Stimulated activated CD4-positive, alpha-beta T cell treated with anti-CD3 and anti-CD28 coated beads, Interleukin-2, amount 100 ng/mL, for 48 hours (primary cell): ENCODE measurements around the gene HOXC10.
A peak's percentile ranks its signal among the peaks of the same experiment; 100 is the strongest.

Source experiments
- DNase-seq, 2 donors: peaks; one replicate each; pipeline ENCODE4 v3.0.0-alpha.2; 2020

The HOXC10 gene

DNA sequence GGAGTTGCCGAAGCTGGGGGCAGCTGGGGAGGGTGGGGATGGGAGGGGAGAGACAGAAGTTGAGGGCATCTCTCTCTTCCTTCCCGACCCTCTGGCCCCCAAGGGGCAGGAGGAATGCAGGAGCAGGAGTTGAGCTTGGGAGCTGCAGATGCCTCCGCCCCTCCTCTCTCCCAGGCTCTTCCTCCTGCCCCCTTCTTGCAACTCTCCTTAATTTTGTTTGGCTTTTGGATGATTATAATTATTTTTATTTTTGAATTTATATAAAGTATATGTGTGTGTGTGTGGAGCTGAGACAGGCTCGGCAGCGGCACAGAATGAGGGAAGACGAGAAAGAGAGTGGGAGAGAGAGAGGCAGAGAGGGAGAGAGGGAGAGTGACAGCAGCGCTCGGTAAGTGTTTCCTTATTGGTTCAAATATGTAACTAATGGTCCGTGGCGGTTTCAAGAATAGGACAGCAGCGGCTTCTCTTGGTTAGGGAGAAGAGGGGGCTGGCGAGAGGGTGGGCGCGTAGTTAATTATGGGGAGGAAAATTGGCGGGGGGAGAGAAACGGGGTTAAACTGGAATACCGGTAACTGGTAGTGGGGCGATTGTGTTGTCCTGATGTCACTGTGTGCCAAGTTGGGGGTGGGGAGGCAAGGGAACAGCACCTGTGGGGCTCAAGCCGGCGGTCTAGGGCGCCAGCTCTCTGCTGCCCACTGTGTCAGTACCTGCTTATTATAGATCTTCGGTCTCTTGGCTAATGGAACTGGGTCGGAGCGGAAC lies 32.3 kb downstream of the HOXC10 start:
- no peak for DNase-seq

DNA sequence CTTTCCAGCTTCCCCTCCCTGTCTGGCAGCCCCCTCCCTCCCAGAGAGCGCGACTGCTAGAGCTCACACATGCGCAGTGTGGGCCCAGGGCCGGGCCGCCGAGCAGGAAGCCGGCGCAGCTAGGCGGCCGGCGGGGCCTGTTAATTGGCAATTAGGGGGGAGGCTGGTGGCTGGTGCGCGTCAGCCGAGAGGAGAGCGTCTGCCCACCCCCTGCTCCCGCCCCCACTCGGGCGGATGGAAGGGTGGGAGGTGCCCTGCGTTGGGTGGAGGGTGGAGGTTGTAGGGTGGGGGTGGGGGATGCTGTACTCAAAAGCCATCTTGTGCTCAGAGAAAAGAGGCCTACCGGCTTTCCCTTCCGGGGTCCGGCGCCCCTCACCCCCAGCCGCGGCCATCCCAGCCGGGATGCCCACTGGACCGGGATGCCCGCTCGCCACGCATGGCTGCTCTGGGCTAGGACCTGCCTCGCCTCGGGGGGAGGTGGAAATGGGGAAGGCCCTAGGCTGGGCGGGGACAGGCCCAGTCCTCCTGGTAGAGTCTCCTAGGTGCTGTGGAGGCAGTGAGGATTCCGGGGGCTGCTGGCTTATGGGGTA lies 33.0 kb downstream of the HOXC10 start:
- DNase-seq = peak; percentile 50 to 63

DNA sequence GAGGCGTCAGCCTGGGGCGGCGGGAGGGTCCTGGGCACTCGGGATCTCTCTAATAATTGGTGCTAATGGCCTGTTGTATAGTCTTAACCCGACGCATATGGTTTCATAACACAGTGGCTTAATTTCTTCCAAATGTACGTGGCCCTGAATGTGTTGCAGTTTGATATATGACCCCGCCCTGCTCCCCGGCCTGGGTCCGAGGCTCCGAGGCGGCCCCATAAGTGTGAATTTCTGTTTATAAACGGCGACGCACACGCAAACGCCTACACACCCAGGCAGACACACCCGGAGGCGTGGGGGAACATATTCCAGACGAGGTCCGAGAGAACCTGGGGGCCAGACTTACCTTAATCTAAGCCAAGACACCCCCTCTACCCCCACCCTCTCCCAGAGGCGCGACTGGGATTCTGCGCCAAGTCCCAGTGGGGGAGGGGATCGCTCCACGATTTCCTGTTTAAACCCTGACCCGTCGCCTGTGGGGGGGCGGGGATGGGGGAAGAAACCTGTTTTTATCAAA lies 33.6 kb downstream of the HOXC10 start:
- no peak for DNase-seq

DNA sequence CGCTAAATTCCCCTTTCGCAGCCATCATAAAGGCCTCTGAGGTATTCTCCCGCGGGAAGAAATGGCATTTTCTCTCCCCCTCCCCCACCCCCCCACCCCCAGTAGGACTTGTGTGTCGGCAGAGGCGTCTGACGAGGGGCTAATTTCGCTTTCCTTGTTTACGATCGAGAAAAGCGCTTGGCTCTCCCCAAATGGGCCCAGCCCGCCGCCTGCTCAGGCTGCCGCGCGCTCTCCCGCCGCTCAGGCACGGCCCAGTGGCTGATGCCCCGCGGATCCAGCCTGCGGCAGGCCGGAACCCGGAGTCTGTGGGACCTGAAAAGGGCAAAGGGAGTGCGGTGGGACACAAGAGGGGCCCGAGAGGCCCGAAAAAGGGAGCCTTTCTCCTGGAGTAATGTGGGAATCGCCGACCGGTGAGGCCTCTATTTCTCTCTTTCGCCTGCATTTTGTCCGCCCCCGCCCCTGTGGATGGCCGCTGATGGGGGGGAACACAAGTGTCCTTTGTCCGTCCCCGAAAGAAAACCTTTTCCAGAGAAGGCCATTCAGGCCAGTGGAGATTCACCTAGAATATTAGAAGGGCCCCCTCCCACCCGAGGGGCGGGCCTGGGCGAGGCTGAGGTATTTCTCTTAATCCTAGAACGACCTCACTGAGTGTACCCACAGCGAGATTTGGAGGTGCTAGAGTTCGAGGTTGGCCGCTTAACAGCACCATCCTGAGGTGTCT lies 34.3 kb downstream of the HOXC10 start:
- no peak for DNase-seq

DNA sequence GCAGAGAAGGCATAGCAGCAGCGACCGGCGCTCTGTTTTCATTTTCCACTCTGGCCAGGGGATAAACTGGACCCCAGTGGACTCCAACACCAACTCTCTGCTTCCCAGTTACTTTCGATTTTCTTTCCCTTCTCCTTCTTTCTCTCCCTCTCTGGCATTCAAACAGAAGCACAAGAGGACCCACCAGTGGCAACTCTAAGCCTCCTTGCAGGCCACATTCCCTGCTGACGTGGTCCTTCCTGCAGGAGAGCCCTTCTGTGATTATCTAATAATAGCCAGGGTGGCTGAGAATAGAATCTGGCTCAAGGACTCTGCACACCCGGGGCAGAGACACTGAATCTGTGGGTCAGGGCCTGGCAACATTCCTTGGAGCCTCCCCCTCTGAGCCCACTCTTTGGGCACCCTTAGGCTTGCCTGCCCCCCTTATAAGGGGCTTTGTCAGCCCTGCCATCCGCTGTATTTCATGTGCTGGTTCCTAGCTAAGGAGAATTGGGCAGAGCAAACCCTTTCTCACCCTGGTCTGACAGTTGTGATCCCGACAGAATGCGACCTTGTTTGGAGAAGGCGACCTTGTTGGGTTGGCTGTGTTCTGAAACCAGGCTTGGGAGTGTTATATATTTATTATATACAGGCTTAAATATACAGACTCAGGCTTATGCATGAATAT lies 35.1 kb downstream of the HOXC10 start:
- DNase-seq = no peak

DNA sequence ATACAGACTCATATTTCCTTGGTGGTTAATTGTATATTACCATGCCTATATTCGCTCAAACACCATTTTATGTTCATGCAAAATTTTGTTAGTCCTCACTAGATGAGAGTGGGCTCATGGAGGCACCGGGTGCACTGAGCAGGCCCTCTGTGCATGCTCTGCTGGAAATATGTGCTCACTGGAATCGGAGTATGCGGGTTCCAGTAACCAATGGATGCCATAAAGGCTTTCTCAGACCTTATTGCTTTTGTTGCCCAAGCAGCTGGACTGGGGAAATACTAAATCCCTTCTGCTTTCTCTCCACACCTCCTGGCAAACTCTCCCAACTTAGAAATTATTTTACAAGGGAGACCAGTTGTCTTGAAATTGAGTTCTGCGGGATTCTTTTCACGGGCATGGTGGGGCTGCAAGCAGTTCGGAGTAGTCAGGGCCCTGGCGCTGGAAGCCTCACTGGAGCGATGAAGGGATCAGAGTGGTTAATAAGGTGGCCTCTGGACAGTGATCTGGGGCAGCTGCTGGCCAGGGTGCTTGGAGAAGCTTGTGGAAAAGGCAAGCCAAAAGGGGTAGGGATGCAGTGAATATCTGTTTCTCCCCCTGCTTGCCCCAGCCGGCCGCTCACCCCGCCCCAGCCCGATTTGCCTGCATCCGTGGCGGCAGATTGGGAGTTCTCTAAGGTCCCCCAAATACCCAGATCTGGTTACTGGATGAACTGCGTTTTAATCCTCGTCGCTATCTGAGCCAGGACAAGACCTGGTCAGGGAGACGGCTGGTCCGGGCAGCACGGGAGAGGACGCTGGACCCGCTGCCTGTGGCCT lies 35.9 kb downstream of the HOXC10 start:
- no peak for DNase-seq

DNA sequence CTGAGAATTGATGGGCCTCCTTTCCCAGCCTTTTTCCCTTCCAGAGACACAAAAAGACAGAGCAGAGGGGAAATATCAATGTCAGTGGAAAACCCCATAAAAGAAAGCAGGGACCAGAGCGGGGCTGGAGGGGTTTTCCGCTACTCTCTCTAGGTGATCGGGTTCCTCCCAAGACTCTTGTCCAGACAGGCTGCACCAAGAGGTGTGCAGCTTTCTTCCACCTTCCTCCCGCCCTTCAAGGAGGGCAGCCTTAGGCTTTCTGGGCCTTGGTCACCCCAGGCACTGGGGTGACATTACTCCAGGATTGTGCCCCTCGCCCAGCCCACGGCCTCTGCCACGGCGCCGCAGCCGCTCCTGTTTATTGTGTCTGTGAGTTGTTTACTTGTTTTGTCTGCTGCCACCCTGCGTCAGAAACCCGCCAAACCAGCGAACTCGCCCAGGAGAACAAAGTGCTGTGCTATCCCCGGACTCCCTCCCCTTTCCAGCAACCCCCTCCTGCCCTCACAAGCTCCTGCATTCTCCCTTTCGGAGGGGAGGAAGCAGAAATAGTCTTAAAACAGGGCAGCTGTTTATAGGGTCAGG lies 36.6 kb downstream of the HOXC10 start:
- DNase-seq = no peak

DNA sequence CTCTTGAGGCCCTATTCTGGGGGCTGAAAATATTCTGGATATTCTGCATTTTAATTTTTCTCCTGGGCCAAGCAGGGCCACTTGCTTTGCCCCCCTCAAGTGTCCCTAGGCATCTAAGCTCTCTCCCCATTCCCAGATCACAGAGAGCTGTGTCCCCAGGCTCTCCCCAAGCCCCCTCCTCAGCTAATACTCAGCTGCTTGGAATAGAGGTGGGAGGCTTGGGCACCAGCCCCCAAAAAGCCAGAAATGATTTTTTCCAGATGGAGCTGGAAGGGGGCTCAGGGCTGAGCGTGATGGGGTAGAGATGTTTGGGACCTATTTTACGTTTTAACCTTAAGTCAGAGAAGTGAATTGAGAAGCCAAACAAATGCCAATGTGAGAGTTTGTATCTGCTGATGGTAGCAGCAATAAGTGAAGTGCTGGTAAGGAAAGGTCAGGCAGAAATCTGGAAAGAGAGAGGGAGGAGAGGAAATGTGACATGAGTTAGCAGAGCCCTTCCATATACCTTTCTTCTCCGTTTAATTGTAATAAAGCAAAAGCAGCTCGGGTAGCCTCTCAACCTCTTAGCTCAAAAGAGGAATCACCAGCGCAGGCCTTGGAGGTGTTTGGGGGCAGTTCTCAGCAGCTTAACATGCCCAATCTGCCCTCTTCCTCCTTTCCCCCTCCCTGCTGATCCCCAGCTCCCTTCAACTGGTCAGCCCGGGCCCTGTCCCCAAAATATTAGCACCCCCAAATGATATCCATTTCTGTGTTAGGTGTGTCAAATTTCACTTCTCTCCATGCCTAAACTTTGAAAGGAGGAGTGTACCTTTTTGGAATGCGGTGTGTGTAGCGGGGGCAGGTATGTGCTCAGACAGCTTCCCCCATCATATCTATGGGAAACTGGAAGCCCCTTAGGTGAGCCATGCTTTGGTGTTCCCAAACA lies 38.3 kb downstream of the HOXC10 start:
- DNase-seq = no peak

DNA sequence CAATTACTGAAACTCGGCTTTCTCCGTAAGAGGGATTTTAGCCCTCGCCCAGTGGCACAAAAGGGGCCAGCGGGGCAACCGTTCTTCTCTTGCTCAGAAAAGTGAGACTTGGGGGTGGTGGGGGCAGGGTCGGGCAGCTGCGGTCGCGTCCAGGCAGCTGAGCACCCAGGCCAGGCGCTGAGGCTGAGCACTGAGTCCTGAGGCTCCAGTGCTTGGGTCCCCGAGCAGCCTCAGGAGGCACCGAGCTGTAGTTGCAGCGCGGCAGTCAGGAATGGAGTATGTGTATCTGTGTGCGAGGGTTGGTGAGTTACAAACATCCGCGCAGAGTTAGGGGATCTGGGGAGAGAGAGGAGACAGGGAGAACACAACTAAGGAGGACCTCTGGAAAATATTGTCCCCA lies 39.2 kb downstream of the HOXC10 start:
- DNase-seq = no peak

DNA sequence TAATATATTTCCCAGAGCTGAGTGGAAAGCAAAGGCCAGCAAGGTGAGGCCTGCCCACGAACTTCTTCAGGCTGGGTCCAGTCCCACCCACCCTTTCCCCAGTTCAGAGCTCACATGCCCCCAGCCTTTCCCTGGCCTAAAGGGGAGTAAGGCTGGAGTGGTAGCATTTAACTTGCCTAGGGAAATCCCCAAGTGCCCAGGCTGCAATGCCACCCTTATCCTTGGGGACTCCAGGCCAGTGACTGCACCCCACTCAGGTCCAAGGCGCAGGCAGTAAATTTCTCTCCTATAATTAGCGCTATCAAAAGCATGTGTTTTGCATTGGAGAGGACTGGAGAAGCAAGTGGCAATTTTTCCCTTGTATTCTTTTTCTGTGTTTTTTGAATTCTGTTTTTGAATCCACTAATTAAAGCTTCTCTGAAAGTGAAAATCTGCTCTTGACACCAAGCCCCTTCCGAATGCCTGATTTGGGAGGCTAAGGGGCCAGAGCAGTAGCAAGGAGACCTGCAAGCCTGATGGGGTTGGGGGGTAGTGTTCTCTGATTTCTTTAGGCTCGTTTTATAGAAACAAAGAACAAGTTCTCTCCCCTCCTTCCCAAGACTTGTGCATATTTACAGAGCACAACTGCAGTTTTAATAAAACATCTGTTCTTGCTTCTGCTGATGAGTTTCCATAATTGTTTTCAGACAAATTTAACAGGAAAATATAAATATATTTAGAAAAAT lies 39.8 kb downstream of the HOXC10 start:
- no peak for DNase-seq

DNA sequence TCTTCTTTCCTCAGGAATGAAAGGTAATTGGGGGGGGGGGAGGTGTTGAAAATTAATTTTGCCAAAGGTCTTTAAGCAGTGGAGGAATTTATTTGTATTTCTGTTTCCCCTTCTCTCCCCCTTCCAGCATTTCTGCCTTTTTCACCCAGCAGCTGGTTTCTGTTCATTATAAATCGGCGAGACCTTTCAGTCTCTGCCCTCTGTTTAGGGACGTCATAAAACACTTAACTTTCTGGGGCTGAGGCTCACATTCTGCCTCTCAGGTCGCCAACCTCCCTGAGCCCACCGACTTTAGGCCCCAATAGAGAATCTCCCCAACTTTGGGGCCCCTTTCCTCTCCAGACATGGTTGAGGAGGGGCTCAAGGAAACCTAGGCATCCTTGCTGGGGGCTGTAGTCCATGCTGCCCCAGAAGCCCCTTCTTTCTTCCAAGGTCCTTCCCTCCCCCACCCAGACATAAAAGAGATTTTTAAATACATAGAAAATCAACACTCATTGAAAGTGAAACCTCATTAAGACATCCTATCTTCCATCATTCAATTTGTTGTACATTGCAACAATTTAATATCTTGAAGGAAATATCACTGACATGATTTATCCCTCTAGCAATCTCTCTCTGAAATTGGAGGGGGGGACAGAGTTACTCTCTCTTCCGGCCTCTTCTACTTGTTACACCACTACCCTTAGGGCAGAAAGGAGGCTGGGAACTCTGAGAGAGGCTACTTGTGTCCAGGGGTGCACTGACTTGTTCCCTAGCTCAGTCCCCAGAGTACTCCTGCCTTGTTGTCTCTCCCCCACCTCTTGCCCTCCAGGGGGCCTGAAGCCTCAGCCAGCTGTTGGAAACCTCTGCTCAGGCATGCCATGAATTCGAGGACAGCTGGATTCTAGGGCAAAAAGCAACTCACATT lies 40.8 kb downstream of the HOXC10 start:
- no peak for DNase-seq

DNA sequence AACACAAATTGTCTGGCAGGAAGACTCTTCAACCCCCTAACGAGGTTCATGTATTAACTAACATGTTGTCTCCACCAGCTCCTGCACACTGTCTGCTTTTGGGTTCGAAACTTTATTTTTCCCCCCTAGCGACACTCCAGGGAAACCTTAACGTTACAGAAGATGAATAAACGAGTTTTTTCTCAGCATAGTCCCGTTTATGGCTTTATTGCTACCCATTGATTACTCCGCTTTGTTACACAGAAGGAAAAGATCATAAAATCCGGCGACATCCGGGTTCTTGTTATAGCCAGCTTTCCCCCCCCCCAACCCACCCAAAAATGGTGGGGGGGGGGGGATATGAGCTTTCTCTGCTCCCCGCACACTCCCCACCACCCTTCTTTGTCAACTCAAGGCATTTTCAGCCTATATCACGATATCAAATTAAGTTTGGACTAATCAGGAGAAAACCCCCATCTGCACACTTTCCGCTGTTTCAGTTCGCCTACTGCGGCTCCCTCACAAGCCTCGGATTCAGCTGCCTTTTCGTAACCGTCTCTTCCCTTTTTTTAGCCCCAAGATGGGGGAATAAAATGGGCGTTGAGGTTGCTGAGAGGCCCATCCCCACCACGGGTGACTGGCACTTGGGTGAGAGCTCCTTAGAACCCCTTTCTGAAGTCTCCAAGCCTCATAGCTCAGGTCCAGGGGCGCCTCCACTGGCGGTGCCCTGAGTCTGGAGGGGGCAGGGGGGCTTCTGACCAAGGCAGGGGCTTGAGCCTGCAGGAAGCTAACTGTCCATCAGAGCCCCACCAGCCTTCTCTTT lies 41.9 kb downstream of the HOXC10 start:
- DNase-seq = no peak

DNA sequence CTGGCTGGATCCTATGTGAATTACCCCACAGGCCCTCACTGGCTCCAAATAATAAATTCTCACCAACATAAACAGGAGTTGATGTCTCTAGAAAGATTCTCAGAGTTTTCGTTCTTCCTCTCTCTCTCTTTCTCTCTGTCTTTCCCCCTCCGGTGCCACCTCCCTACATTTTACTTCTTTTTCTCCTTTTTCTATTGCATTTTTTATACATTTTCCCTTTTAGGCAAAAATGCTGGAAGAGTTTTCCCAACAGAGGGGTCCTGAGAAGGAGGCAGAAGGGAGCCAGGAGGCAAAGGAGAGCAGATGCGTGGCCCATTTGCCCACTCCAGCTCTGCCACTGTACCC lies 42.5 kb downstream of the HOXC10 start:
- no peak for DNase-seq

DNA sequence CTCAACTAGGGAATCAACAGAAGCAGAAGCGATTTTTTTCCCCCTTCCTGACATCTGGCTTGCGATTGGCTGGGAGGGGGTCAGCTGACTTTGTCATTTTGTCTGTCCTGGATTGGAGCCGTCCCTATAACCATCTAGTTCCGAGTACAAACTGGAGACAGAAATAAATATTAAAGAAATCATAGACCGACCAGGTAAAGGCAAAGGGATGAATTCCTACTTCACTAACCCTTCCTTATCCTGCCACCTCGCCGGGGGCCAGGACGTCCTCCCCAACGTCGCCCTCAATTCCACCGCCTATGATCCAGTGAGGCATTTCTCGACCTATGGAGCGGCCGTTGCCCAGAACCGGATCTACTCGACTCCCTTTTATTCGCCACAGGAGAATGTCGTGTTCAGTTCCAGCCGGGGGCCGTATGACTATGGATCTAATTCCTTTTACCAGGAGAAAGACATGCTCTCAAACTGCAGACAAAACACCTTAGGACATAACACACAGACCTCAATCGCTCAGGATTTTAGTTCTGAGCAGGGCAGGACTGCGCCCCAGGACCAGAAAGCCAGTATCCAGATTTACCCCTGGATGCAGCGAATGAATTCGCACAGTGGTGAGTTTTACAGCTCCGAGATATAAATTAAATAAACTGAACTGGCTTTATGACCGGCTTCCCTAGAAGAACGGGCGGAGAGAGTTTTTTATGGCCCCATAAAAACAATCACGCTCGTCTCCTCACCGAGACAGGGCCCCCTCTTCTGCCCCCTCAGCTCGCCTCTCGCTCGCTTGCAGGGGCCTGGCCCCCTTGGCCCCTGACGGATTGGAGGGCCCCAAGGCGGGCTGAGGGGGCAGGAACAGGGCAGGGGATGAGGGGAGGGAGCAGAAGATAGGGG lies 43.6 kb downstream of the HOXC10 start, which contains the start of gene HOXC6:
TSS of gene HOXC6 (plus strand) at position 127 of the 888 bp plus-strand sequence. CDS start at position 209, 82 bp downstream.
- no peak for DNase-seq

DNA sequence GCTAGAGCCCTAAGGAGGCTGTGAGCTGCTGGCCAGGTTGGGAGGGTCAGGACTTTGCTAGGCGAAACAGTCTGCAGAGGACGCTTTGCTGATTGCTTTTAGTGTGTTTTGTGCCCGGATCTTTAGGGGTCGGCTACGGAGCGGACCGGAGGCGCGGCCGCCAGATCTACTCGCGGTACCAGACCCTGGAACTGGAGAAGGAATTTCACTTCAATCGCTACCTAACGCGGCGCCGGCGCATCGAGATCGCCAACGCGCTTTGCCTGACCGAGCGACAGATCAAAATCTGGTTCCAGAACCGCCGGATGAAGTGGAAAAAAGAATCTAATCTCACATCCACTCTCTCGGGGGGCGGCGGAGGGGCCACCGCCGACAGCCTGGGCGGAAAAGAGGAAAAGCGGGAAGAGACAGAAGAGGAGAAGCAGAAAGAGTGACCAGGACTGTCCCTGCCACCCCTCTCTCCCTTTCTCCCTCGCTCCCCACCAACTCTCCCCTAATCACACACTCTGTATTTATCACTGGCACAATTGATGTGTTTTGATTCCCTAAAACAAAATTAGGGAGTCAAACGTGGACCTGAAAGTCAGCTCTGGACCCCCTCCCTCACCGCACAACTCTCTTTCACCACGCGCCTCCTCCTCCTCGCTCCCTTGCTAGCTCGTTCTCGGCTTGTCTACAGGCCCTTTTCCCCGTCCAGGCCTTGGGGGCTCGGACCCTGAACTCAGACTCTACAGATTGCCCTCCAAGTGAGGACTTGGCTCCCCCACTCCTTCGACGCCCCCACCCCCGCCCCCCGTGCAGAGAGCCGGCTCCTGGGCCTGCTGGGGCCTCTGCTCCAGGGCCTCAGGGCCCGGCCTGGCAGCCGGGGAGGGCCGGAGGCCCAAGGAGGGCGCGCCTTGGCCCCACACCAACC lies 44.8 kb downstream of the HOXC10 start:
- no peak for DNase-seq

DNA sequence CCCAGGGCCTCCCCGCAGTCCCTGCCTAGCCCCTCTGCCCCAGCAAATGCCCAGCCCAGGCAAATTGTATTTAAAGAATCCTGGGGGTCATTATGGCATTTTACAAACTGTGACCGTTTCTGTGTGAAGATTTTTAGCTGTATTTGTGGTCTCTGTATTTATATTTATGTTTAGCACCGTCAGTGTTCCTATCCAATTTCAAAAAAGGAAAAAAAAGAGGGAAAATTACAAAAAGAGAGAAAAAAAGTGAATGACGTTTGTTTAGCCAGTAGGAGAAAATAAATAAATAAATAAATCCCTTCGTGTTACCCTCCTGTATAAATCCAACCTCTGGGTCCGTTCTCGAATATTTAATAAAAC lies 45.5 kb downstream of the HOXC10 start:
- DNase-seq = no peak
